DMS153 treated with DMSO at 0.1 percent for 48 hours (cell line): ENCODE measurements around the gene CCDC9.
"Not testable (repeated sequence)": the region's sequence is repeated elsewhere in the genome, so short reads cannot be mapped to it uniquely, and the experiment has no call there.

Experiments
- DNase-seq: peaks from one replicate; lab custom pipeline; 2025; ENCODE audit not compliant: unreplicated experiment; lab: John Stamatoyannopoulos, UW

The CCDC9 gene

GRCh38 chr19:47231215-47232054 is 24.9 kb upstream of the CCDC9 start:
- DNase-seq, result peak; percentile 32

GRCh38 chr19:47232422-47233211 is 23.7 kb upstream of the CCDC9 start:
- no peak for DNase-seq

DNA sequence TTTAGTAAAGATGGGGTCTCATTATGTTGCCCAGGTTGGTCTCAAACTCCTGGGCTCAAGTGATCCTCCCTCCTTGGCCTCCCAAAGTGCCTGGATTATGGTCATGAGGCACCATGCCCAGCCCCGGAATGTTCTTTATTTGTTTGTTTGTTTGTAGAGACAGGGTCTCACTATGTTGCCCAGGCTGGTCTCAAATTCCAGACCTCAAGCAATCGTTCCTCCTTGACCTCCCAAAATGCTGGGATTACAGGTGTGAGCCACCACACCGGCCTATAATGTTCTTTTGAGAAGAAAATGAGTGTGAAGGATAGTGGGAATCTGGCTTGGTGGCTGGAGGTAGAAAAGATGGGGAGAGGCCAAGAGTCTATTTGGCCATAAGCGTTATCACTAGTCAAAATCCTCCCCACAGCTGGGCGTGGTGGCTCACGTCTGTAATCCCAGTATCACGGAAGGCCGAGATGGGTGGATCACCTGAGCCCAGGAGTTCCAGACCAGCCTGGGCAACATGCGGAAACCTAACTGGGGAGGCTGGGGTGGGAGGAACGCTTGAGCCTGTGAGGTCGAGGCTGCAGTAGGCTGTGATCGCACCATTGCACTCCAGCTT is 20.2 kb upstream of the CCDC9 start:
- DNase-seq, result no peak

DNA sequence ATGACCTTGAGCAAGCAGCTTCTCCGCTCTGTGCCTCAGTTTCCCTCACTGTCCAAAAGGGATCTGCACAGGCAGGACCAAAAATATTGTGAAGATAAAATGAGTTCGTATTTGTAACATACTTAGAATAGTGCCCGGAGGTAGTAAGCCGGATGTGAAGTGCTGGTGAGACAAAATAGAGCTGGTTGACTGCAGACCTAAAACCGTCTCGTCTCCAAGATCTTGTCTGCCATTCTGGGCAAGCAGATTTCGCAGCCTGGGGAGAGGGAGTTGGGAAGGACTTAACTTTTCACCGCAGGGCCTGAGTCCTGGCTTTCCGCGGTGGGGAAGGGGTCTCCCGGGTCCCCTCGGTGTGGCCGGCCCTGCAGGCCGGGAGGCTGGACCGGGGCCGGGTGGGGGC is 17.2 kb upstream of the CCDC9 start:
- DNase-seq, result no peak

GRCh38 chr19:47239610-47240296 is 16.6 kb upstream of the CCDC9 start:
- DNase-seq, result no peak

GRCh38 chr19:47240556-47240955 is 15.8 kb upstream of the CCDC9 start:
- no peak for DNase-seq

DNA sequence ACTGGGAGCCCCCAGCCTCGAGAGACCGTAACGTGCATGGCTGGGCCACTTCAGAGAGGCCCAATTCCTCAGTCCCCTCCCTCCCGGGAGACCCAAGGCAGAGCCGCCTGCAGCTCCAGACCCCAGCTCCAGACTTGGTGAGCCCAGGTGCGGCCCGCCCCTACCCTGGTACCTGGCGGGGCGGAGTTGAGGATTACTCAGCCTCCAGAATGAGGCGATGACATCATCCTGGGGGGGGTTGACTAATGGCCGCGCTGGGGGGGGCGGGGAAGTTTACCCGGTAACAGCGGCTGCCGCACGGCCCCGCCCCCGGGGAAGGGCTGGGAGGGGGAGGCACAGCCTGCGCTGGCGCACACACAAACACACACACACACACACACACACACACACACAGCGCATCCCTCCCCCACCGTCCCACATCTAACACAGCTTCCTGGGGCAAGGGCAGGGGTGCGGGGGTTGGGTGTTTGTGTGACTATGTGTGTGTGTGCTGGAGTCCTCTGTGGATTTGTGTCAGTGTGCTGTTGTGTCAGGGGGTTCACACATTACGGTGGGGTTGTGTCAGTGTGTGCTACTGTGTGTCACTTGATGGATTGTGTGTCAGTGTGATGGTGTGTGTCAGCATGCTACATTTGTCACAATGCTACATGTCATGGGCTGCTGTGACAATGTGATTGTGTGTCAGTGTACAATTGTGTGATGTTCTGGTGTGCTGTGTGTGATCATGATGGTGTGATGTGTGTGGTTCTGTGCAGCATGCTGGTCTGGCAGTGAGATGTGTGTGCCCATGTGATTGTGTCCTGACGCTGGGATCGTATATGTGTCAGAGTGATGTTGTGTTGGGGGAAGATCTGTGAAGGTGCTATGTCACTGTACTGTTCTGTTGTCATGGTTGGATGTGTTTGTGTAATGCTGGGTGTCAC is 15.1 kb upstream of the CCDC9 start:
- DNase-seq, result peak; percentile 49

DNA sequence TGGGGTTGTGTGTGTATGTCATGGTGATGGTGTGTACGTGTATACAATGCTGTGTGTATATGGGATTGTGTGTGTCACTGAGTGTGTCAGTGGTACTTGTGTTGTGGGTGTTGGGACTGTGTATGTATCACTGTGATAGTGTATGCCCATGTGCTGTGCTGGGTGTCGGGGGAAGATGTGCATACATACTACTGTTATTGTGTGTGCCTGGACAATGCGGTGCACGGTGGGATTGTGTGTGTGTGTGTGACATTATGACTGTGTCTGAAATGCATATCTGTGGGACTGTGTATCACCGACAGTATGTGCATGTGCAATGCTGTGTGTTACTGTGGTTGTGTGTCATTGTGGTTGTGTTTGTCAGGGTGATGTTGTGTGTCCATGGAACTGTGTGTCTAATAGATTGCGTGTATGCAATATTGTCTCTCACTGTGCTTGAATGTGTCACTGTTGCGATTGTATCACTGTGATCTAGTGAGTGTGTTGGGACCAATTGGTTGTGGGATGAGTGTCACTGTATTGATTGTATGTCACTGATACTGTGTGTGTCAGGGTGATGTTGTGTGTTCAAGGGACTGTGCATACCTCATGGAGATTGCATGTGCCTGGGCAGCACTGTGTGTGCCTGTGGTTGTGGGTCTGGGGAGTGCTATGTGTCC is 14.3 kb upstream of the CCDC9 start:
- DNase-seq, result no peak

GRCh38 chr19:47243364-47243775 is 13.0 kb upstream of the CCDC9 start:
- no peak for DNase-seq

DNA sequence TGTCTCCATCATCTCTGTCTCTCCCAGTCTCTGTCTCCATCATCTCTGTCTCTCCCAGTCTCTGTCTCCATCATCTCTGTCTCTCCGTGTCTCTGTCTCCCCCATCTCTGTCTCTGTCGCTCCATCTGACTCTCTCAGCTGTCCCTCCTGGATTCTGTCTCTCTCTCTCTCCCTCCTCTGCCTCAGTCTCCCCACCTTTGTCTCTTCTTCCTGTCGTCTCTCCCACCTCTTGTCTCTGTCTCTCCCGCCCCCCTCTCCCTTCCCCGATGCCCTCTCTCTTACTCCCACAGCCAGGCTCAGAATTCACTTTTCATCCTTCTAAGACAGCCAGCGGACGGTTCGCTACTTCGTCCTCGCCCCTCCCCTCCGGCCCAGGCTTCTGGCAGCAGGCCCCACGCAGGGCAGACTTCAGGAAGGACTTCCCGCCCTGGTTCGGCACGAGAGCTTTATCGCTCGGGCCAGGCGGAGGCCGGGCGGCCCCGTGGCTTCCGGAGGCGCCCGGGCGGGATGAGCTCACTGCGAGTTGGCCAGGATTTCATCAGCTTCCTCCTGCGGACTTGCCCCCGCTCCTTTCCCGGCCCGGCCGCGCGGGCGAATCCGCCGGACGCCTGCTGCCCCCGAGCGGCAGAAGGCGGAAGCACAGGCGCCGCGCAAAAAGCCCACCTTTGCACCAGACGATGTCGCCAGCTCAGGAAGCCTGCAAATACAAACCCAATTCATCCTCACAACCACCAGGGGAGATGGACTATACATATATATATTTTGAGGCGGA is 12.4 kb upstream of the CCDC9 start:
- peak; percentile 88 for DNase-seq

DNA sequence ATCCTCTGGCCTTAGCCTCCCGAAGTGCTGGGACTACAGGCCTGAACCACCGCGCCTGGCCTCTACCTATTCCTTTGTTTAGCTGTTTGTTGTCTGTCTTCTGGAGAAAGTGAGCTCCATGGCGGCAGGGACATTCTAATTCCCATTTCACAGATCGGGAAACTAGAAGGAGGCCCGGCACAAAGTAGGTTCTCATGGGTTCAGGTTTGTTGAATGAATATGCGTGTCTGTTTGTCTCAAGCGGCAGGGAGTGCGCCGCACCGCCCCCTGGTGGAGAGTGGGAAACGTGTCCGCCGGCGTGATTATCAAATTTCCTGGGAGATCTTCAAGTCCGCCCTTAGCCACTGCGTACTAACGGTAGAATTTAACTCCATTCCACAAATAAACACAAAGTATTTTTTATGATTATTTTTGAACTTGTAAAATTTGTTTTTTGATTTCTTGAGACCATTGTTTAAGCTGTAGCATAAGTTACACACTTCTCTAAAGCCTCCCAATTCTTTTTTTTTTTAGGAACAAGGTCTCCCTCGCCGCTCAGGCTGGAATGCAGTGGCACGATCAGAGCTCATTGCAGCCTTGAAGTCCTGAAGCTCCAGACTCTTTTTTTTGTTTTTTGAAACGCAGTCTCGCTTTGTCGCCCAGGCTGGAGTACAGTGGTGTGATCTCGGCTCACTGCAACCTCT is 8.9 kb upstream of the CCDC9 start:
- peak; percentile 31 for DNase-seq

DNA sequence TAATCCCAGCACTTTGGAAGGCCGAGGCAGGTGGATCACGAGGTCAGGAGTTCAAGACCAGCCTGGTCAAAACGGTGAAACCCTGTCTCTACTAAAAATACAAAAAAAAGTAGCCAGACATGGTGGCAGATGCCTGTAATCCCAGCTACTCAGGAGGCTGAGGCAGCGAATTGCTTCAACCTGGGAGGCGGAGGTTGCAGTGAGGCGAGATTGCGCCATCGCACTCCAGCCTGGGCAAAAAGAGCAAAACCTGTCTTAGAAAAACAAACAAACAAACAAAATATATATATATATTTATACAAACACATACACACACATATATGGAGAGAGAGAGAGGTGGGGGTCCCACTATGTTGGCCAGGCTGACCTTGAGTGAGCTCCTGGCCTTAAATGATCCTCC is 3.3 kb upstream of the CCDC9 start:
- DNase-seq, result not testable (repeated sequence)

- DNase-seq, result no peak
Observed at GRCh38 chr19:47253467-47253881, 2.9 kb upstream of the CCDC9 start.

GRCh38 chr19:47253970-47254369 is 2.4 kb upstream of the CCDC9 start:
- no peak for DNase-seq

DNA sequence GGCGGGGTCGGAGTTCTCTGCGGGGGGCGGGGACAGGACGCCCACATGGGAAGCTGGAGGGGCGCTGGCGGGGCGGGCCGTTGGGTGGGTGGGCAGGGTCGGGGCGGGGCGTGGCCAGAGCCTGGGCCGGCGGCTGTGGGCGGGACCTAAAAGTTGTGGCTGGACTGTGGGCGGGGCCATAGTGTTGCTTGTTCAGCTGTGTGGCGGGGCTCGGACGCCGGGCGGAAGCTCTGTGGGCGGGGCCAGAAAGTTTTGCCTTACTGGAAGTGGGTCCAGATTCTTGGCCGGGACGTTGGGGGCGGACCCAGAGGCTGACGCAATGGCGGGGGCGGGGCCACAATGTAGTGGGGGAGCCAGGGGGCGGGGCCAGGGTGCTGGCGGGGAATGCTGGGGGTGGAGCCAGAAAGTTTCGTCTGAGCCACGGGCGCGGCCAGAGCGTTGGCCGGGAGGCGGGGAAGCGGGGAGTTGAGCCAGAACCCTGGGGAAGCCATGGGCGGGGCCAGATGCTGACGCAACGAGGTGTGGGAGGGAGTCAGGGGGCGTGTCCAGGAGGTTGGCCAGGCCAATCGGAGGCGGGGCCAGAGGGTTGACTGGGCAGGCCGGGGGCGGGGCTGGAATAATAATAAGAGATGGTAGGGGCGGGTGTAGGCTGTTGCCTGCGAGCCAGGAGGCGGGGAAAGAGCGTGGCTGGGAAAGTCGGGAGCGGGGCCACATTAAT is 527 bp downstream of the CCDC9 start:
- peak; percentile 100 for DNase-seq

DNA sequence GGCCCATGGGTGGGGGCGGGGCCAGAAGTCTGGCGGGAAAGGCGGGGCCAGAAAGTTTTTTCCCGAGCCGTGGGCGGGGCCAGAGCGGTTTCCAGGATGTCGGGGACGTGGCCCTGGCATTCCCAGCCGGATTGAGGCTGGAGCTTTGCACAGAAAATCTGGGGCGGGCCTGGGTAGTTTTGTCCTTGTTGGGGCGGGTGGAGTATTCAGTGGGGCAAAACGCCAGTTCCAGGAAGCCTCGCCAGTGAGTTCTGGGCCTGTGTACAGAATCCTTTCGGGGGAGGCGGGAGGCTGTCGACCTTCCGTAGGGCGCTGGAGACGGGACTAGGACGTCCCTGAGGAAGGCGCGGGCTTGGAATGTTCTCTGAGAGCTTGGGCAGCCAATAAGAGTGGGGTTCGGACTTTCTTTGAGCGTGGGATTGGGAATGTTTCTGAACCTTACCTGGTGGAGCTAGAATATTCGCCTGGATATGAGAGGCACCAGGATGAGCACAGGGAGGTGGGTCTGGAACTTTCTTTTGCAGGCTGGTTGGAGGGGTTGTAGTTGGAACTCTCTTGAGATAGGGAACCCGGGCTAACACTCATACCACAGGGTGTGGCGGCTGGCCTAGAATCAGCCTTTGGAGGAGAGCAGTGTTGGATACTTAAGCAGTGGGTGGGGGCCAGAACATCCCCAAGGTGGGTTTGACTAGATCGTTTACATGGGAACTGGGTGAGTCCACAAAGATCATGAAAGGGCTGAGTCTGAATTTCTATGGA is 1.3 kb downstream of the CCDC9 start:
- no peak for DNase-seq

GRCh38 chr19:47258434-47258833 is 2.1 kb downstream of the CCDC9 start:
- no peak for DNase-seq
